NCI-H1092 treated with DMSO at 0.1 percent for 48 hours (cell line): Measurements from ENCODE around the gene FRA10AC1.
"Not testable (repeated sequence)": the region's sequence is repeated elsewhere in the genome, so short reads cannot be mapped to it uniquely, and the experiment has no call there.

Source experiments
- DNase-seq: peaks from one replicate; lab custom pipeline; 2025; lab: John Stamatoyannopoulos, UW

The FRA10AC1 gene

DNA sequence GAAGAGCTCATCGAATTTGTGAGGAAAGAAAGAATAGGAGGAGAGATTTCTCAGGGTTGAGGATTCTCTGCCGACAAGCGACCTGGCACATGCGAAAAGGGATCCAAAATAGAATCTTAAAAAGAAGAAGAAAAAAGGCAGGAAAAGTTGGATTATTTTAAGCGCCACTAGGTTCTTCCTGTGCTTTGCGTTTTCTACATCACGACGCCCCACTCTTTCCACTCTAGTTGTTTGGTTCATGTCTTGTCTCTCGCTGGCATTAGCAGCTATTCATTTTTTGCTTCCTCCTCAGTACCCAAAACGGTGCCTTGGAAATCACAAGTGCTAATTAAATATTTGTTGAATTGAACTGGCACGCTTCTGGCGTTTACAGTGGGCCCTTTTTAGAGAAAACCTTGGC lies 674 bp upstream of the FRA10AC1 start:
- DNase-seq: peak; percentile 62

DNA sequence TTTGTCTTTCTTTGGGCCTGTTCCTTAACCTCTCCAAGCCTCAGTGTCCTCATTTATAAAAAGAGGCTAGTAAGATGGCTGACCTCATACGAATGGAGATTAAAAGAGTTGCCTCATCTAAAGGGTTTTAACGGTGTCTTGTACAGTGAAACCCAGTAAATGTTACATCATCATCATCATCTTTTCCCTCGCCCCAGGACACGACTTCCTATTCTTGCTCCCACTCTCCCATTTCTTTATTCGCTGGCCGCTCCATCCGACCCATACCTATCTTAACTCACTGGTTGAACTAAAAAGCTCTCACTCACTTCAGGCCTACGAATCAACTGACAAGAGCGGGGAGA lies 554 bp downstream of the FRA10AC1 start:
- no peak for DNase-seq

DNA sequence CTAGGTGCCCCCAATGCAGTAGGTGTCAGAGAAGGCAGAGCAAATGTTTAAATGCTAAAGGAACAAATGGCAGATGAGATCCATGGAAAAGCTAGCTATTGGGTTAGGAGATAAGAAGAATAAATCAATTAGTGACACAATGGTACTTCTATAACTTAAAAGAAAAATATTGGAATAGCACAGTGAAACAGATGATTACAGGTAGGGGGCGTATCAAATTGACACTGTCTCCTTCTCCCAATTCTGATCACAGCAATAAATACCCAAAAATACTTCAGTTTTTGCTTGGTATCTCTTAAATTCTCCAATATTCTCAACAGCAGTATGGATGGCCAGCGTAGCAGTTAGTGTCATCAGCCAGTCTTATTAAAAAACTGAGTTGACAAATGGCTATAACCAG lies 5.2 kb downstream of the FRA10AC1 start:
- DNase-seq: no peak

DNA sequence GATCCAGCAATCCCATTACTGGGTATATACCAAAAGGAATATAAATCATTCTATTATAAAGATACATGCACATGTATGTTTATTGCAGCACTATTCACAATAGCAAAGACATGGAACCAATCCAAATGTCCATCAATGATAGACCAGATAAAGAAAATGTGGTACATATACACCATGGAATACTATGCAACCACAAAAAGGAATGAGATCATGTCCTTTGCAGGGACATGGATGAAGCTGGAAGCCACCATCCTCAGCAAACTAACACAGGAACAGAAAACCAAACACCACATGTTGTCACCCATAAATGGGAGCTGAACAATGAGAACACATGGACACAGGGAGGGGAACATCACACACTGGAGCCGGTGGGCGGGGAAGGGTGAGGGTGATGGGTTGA lies 5.8 kb downstream of the FRA10AC1 start:
- not testable (repeated sequence) for DNase-seq

DNA sequence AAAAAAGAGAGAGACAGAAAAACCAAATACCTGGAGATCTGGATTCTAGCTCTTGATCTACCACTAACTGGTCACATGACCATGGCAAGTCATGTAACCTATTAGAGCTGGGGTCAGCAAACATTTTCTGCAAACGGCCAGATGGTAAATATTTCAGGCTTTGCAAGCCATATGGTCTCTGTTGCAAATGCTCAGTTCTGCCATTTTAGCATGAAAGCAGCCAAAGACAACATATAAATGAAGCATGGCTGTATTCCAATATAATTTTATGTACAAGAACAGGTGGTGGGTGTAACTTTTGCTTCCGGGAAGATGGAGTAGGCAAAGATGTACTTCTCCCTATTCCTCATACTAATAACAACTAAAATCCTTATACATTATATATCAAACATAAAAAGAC lies 6.7 kb downstream of the FRA10AC1 start:
- no peak for DNase-seq

DNA sequence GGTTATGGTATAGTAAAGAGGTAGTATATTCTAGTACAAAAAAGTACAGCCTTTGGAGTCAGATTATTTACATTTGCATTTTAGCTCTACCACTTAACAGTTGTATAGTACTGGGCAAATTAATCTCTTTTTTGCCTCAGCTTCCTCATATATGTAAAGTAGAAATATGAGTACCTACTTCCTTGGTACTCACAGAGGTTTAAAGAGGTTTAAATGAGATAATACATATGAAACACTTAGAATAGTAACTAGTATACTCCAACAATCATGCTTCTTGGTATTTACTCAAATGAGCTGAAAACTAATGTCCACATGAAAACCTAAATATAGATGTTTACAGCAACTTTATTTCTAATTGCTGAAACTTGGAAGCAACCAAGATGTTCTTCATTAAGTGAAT lies 14.7 kb downstream of the FRA10AC1 start:
- no peak for DNase-seq

DNA sequence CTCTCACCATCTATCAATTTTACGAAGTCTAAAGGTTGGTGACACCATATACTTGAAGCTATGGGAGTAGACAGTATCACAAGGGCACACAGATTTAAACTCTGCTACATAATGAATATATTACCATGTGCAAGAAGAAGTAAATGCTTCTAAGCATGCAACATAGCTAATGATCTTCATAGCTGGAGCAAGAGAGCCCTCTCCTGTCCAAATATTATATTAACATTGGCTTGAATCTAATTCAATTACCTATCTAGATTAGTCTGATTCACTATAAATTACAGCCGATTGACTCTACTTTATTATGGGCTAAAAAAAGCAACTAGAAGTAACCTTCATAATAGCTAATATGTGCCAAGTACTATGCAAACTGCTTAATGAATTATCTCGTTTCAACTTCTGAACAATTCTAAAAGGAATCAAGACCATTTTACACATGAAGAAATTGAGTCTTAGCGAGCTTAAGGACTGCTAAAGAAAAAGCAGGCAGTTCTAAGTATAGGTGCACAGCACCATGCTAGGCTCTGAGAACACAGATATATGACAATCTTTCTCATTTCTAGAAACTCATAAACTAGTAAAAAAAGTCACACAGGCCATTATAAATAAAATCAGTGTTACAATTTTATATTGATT lies 21.9 kb downstream of the FRA10AC1 start:
- DNase-seq: peak; percentile 45

DNA sequence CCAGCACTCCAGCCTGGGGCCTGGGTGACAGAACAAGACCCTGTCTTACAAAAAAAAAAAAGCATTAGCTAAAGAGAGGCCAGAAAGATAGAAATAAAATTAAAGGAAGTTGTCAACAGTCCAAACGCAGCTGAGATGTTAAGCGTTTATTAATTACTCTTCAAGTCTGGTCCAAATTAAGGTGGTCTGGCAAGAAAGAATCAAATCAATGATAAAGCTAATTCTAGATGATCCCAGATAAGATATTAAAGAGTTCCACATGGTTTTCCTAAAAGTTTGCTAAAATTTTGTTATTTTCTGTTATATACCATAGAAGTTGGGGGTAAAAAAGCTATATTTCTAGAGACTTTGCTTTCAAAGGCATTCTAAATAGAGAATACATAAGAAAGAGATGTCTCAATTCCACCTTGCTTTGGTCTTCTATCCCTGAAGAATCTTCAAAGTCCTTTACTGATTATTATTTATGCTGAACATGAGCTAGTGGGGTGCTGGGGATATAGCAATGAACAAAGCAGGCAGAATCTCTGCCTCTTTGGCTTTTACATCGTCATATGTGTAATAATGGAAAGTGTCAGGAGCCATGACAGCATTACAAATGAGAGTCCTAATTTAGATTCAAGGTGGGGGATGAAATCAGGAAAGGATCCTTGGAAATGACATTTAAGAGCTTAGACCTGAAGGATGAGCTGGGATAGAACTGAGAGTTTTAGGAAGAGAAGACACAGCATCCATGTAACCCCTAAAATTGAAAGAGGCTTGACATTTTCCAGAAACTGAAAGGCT lies 23.4 kb downstream of the FRA10AC1 start:
- DNase-seq: no peak

DNA sequence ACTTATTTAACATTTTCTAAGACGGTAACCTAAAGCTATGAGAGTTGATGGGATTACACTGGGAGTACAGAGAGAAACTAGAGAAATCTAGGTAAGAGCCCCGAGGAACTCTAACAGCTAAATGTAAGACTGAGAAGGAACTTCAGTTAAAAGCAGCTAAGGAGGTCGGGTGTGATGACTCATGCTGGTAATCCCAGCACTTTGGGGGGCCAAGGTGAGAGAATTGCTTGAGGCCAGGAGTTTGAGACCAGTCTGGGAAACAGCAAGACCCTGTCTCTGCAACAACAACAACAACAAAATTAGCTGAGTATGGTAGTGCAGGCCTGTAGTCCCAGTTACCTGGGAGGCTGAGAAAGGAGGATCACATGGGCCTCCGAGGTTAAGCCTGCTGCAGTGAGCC lies 24.0 kb downstream of the FRA10AC1 start:
- no peak for DNase-seq

DNA sequence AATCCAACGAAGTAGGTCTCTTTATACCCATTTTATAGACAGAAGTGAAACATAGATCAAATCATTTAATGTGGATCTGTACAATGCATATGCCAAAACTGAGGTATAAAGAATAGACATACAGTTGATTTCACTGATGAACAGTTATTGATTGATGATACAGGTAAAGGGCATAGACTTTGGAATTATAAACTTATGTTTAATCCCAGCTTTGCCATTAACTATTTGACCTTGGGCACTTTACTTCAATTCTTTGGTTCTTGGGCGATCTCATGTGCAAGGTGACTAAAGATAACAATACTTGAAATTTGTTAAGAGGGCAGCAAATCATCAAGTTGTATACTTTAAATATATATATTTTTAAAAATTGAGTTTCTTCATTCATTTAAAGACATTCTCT lies 28.6 kb downstream of the FRA10AC1 start:
- no peak for DNase-seq

DNA sequence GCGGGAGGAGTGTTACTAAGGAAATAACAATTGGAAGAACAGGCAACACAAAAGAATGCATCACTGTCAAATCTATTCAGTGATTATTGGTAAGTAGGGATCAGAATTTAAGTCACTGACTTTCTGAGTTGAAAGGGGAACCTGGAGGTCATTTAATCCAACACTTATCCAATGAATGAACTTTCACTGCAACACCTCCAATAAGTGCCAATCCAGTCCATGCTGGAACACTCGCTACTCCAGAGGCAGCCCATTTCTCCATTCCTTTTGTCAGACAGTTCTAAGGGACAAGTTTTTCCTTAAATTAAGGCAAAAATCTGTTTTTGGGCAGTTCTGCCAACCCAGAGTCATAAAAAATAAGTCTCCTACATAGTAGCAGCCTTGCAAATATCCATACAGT lies 29.5 kb downstream of the FRA10AC1 start:
- DNase-seq: no peak

DNA sequence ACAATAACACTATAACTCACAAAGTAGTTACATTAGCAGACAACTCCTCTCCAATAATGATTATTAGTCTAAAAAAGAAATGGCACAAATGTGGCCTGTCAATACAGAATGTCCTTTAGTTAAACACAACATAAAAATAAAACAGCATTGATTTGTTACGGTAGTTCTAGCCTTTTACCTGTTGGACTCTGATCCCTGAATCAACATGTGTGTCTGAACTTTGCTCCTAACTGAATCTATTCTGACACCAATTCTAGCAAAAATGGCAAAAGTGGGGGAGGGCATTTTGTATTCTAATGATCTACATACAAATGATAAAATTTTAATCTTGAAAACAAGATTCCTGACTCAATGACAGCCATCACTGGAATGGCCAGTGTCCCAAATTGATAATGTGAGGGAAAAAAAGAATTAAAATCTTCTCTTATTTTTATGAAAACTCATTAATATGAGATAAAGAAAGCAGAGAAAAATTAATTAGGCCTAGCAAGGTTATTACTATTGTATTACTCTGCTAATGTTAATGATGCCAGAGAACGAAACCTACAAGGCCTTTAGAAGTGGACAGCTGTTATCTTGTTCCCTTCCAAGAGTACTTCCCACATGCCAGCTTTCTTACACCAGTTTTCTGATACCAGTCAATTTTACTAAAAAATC lies 30.2 kb downstream of the FRA10AC1 start:
- no peak for DNase-seq

DNA sequence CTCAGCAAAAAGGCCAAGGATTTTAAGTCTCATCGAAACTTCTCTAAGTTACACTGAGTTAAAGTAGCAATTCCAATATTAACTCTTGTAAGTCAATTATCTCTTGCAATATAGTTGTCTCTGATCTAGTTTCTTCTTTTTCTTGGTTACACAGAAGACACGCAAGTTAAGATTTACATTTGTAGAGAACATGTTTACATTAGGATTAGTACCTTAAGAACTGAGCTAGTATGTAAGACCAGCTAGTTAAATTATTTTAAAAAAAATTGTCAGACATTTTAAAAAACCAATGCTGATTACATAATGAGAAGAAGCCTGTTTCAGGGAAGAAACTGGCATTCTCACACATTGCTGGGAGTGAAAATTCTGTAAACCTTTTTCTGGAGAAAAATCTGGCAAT lies 31.4 kb downstream of the FRA10AC1 start:
- no peak for DNase-seq

DNA sequence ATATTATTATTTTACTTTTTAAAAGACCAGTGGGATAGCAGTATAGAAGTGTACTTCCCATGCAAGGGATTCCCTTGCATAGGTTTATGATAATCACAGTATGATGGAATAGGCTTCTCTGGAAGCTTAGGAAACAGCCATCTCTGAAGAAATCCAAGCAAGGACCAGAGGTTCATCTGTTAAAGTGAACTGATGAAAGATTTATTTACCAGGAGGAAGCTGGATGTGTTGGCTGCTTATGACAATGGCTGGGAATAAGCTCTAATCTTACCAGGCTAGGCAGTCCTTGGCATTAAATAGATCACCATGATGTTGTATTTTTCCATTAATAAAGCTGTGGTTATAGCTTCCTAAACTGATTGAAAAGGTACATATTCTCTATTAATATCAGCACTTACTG lies 32.0 kb downstream of the FRA10AC1 start:
- DNase-seq: no peak

DNA sequence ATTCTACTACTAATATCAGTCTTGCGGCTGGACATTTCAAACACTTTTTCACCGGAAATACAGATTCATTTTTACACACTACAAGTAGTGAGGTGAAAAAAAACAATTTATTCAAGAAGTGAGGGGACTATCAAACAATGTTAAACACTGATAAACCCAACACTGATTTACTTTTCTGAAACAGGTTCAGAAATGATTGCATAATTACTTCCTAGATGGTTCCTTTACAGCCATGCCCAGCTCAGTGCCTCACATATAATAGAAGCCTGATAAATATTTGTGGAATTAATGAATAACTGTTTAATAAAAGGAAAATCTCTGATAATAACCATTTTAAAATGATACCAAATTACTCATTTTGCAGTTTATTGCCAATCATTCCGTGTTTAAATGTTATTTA lies 34.6 kb downstream of the FRA10AC1 start:
- DNase-seq: no peak

DNA sequence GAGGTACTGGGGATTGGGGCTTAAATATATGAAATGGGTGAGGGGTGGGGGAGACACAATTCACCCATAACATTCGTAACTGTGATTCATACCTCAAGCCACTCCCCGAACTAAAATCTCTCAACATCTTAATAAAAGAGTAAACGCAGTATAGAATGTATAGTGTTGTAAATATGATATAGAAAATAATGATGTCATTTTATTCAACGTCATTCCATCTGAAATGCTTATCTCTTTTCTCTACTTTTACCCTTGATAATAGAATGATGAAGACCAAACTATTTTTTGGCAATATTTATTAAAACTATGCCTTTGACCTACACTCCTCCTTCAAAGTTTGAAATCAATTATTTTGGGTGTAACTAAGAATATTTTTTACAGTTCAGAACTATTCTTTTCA lies 36.4 kb downstream of the FRA10AC1 start:
- DNase-seq: no peak

DNA sequence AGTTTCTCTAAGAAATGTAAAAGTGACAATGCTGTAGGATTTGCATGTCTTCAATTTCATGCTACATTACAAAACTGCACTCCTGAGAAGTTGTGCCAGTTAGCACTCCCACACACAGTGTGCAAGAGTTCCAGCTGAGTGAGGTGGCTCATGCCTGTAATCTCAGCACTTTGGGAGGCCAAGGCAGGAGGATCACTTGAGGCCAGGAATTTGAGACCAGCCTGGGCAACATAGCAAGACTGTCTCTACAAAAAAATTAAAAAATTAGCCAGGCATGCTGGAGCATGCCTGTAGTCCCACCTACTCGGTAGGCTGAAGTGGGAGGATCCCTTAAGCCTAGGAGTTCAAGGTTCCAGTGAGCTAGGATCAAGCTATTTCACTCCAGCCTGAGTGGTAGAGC lies 44.6 kb downstream of the FRA10AC1 start:
- no peak for DNase-seq

DNA sequence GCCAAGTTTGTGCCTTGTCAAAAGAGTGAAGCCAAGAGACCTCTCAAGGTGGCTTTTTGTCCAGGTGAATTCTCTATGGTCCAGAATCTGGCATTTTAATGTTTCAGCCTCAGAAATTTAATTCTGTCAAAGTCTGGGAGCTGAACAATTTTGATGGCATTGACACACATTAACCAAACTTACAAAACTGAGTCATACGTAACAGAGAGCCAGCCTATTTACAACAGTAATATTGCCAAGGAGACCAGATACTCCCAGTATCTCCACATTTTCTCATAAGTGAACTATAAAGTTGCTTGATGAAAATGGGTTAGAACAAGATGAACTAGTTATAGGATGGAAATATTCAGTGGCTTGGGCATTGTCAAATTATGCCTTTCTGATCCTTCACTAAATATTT lies 46.2 kb downstream of the FRA10AC1 start:
- no peak for DNase-seq

DNA sequence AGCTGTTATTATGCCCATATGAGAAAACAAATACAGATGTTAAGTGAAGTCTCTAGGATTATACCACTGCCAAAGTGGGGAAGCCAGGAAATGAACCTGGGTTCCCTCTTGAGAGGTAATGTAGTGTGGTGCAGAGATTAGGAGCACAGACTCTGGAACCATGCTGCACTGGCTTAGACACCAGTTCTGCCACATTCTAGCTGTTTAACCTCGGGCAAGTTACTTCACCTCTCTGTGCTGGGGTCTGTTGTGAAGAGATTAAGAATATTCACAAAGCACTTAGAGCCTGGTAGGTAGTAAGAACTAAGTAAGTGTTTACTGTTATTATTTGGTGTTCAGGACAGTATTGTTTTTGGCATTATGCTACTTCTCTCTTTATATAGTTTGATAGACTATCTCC lies 48.2 kb downstream of the FRA10AC1 start:
- DNase-seq: no peak

DNA sequence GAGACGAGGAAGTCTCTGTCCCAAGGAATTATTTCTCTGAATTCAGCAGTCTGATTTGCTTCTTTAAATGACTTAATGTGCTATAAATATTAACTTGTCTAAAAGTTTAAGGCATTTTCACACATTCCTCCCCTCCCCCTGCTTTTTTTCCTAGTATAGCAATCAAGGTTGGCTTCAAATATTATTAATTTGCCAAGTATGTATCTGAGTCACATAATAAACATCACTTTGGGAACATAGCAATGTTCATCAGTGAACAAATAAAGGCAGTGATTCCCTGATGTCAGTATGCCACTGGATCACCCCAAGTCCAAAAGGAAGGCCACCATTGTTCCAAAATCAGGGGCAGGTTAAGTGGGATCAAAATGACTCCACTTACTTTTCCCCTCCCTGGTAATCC lies 49.5 kb downstream of the FRA10AC1 start:
- DNase-seq: no peak

DNA sequence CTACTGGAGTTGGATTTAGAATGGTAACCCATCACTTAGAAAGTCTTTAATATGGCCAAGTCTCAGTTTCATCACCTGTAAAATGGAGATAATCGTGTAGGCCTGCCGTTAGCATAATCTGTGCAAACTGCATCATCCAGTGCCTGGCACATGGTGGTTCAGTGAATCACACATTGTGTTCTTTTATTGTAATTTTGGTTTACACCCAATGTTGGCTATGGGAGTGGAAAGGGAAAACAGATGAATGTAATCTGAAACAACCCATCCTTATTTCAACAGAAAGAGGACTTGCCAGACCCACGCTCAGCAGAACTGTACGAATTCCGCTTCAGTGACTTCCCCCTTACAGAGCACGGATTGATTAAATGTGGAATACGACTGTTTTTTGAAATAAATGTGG lies 62.6 kb downstream of the FRA10AC1 start:
- no peak for DNase-seq

DNA sequence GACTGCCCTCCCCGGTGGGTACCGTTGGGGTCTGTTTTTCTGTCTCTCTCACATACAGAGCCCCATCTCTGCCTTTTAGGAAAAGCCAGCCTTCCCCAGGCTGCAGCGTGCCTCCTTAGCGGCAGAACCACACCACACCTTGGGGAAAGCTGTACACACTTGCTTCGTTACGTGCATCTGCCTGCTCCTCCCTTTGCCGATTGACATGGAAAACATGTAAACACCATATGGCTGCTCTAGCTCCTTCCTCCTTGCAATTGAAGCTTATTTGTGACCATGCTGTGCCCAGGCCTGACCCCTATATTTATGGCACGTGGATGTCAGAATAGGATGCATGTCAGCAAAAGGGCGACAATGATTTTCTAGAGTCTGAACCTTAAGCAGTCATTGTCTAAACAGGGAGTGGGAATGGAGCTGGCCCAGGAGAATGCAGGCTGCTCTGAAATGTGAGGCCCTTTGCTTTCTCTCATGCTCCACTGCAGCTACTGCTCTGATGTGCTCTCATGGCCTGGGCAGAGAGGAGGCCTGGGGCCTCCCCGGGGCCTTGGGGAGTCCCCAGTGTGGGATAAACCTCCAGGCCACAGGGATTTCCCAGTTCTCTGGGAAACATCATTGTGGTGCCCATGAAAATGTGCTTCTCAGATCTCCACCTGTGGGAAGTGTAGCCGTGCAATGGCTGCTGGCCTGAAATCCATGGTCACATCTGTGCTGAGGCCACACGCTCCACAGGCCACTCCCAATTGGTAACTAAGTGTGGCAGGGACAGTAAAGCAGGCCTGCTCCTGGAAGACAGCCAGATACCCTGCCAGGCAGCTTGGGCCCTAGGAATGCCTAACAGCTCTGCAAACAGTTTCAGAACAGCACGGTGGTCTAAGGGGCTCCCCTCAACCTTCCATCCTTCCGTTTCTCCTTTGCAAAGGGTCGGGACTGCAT lies 71.5 kb downstream of the FRA10AC1 start:
- DNase-seq: no peak
